Mesenteric fat pad (tissue), 1 donor: ENCODE data around the gene DUSP15. TPM values are rescaled to one million over a fixed set of nuclear protein-coding genes. Genes with fewer than 3 reads are reported as not detected.

Experiments used
- DNase-seq: peaks from one replicate; pipeline ENCODE4 v3.0.0-alpha.2; 2020; ENCODE audit warnings: low spot score
- long read RNA-seq: library from polyadenylated mRNA; unstranded; transcript quantifications from one replicate; pipeline ENCODE4 v2.0.0, GENCODE V29; 2020
- total RNA-seq: library from RNA; stranded (reverse); fragmentation: NEBNext Ultra II Directional; extraction: Animal tissue kit (Norgen Biotek cat#: 25700); gene quantifications from one replicate; pipeline ENCODE4 v1.2.1, GENCODE V29; 2021
- donor health status: DM: yes; HTN: yes; CAD: no.

Gene DUSP15, protein sequence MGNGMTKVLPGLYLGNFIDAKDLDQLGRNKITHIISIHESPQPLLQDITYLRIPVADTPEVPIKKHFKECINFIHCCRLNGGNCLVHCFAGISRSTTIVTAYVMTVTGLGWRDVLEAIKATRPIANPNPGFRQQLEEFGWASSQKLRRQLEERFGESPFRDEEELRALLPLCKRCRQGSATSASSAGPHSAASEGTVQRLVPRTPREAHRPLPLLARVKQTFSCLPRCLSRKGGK
- 0.77 TPM for total RNA-seq
- long read RNA-seq = 0 reads

DNA sequence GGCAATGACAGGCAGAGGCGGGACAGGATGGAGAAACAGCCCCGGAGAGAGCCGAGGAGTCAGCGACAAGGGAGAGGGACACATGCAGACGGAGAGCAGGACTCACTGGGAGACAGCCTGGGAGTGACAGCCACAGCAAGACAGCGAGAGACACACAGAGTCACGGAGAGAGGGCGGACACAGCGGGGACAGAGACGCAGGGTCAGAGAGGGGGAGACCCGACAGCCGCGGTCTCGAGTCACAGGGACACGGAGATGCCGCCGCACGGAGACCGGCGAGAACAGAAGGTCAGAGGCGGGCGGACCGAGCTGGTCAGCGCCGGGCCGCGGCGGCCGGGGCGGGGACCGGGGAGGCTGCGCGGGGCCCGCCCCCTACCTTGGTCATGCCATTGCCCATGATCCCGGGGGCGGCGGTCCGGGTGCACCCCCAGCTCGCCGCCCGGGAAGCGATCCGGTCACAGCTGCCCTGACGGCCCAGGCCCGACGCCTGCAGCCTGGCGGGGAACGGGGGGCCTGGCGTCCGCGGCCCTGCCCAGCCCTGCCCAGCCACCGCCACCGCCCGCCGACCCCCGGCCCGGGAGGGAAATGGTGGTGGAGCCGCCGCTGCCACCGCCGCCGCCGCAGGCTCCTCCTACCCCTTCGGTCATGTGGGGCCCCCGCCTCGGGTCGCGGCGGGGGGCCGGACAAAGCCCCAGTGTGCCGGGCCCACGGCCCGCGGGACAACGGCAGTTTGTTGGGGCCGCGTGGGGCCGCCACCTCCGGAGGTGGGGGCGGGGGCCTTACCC is at the start of gene DUSP15, which contains the start of gene TTLL9:
Gene DUSP15 (minus strand): TSS at position 586 of the 784 bp plus-strand sequence. CDS start 190 bp downstream, at position 396.
Gene TTLL9 (plus strand): TSS at position 693 of the 784 bp plus-strand sequence. CDS start 493 bp downstream, outside the sequence.
- DNase-seq = peak; percentile 89

DNA sequence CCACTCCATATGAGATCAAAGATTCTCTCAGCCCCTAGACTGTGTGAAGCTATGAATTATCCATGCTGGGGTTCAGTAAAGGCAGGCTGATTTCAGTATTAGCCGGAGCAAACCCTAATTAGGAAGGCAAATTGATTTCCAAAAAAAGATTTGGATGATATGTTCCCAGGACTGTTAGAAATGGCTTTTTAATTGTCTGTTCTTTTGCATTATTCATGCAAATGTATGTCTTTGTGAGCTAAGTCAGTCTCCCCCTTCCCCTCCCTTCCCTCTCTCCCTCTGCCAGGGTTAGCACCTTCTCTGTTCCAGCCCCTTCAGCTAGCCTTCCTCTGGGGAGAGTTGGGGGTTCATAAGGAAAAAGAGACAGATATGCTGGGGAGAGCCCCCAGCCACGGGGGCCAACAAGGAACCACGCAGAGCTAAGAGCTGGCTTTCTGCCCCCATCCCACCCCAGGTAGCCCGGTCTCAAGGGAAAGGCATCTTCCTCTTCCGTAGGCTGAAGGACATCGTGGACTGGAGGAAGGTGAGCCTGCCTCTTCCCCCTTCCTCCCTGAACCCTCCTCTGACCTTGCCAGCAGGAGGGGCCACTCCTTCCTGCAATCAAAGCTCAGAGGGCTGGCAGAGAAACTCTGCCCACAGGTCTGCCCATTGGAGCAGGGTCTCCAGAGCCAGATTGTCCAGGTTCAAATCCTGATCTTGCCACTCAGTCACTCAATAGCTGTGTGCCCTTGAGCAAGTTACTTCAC is 49.3 kb upstream of the DUSP15 start:
- DNase-seq = no peak

DNA sequence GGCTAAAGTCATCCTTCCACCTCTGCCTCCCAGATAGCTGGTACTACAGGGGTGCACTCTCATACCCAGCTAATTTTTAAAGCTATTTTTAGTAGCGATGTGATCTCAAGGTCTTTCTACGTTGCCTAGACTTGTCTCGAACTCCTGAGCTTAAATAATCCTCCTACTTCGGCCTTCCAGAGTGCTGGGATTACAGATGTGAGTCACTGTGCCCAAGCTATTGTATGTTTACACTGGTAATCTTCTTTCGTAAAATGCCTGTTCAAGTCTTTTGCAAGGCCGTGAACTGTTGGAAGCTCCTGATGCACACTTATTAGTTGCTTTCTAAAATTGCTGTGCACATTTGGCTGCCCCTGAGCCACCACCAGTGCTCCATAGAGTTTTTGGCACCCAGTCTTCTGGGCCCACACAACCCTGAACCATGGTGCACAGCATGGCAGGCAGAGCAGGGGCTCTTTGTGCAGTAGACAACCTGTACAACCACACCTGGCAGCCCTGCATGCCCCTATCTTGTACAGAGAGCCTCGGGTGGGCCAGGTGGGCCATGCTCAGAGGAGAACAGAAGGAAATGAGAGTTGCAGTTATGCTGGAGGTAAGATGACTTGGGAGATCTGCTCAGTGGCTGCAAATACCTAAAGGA is 48.3 kb upstream of the DUSP15 start:
- no peak for DNase-seq

DNA sequence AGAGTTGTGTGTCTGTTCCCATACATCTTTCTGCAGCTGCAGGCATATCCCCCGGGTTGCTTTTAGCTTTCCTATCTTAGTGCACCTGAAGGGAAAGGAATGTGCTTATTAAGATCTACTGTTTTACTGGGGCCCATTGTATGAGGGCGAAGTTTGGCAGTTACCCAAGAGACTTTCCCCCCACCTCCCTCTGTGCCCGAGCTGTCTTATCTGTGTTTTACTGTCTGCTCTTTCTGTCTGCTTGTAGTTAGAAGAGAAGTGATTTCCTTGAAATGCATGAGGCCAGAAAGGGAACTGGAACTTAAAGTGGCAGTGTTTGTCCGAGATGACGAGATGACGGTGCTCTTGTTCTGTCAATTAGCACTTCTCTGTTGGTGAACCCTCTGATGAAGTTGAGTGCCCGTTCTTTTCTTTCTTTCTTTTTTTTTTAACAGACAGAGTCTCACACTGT is 47.7 kb upstream of the DUSP15 start:
- DNase-seq = peak; percentile 6

DNA sequence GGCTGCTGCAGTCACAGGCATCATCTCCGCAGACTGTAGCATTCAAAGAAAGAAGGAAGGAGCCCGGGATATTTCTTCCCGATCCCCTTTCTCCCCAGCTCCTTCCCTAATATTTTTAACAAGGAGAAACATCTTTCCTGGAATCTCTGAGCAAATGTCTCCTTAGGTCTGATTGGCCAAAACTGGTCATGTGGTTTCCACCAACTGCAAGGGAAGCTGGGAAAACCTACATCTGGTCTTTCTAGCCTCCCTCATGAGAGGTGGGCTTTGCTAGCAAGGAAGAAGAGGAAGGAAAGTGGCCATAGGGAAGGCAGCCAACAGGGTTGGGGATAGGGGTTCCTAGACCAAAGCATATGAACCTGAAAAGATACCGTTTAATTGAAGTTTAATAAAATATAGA is 46.4 kb upstream of the DUSP15 start:
- DNase-seq = no peak

DNA sequence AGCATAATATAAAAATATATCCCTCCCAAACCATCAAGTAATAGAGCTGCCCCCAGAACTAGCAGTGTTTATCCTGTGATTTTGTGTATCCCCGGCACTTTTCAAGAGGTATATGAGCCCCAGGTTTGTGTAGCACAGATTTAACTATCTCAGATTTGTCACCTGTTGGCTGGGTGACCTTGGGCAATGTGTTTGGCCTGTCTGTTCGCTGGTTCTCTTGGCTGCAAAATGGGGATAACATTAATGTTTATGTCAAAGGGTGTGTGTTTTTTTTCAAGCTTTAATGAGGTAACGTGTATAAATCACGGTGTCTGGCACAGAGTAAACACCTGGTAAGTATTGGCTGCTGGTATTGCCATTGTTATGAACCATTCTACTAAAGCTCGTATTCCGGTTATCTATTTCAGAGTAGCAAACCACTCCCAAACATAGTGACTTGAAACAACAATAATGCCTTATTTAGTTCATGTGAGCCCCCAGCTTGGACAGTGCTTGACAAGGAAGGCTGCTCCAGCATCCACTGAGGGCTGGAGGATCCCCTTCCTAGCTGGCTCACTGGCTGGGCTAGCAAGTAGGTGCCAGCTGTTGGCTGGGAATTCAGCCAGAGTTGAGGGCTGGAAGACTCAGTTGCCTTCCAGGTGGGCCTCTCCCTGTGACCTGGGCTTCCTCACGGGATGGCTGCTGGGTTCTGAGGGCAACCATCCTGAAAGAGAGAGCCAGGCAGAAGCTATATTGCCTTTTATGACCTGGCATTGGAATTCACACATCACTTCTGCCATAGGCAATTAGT is 45.4 kb upstream of the DUSP15 start:
- DNase-seq = peak; percentile 59

DNA sequence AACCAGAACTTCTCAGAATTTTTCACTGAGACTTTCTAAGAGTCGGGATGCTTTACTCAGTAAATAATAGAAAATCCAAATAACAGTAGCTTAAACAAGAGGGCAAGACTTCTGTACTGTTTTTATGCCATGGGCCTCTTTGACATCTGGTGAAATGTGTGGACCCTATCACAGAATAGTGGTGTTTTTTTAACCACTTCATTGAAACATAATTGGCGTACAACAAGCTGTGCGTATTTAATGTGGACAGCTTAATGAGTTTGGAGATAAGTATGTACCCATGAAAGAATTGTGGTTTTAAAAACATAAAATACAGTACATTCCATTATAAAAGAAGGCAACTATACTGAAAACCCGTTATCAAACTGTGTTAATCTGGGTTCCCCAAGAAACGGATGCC is 43.8 kb upstream of the DUSP15 start:
- DNase-seq = no peak

DNA sequence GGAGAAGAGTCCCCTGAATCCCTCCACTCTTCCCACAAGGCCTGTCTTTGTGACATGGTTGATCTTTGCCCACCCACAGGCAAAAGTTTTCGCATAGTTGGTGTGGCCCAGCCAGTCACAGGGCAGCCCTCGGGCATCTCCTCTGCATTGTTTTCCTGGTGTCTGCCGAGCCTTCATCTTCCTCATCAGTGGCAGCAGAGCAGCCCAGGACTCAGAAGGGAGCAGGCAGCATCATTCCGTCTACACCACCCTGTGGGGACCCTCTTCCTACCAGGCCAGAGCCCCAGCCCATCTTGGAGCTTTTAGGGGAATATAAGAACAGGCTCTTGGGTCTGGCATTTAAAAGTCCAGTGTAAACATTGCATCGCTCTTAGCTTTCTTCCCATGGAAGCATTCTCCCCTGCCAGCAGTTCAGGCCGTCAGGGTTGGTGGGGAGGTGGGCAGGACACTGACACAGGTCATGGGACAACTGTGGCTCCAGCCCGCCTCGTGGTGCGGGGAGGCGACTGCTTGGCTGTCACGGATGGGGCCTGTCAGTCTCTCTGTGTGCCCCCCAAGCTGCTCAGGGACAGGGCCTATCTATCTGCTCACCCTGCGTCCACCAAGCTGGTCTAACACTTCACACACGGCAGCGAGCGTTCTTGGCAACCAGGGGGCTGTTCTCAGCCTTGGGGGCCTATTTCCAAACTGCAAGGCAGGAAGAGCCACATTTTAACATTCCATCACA is 43.3 kb upstream of the DUSP15 start:
- DNase-seq = peak; percentile 60

DNA sequence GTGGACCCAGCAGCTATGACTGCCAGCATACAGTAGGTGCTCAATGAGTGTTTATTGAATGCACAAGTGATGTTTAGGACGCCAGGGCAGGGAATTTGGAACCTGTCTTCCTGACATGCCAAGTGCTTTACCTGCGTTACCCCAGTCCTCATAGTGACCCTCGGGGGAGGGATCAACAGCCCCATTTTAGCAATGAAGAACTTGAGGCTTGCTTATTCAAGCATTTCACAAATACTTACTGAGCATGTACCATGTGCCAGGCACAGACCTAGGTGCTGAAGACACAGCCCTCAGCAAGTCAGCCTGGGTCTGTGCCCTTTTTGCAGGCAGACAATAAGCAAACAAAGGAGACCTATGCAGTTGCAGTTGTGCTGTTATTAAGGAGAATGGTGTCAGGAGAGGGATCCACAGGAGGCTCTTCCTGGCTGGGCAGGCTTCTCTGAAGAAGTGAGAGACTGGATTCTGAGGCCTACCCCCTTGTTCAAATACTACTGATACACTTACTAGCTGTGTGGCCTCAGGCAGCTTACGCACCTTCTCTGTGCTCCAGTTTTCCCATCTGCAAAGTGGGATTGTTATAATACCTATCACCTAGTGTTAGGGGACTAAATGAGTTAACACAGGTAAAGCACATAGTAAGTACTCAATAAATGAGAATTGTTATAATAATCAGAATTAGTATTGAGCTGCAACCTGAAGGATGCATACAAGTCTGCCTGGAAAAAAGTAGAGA is 39.9 kb upstream of the DUSP15 start:
- DNase-seq = peak; percentile 62

DNA sequence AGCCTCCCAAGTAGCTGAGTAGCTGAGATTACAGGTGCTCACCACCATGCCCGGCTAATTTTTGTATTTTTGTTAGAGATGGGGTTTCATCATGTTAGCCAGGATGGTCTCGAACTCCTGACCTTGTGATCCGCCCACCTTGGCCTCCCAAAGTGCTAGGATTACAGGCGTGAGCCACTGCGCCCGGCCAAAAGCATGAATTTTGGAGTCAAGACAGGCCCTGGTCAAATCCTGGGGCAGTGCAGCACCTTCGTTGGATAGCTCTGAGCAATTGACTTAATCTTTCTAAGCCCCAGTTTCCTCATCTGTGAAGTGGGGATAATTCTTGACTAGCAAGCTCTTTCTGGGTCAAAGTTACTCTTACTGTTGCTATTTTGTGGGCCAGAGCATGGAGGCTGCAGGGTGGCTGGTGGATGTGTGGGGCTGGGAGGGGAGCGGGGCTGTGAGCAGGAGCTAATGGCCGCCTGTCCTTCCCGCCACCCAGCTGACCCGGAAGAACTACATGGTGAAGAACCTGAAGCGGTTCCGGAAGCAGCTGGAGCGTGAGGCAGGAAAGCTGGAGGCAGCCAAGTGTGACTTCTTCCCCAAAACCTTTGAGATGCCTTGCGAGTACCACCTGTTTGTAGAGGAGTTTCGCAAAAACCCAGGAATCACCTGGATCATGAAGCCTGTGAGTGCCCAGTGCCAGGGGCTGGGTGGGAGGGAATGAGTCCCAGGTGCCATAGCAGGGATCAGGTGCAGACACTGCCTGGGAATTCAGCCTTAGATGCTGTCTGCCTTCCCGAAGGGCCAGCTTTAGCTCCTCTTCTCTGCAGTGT is 39.1 kb upstream of the DUSP15 start:
- peak; percentile 51 for DNase-seq

DNA sequence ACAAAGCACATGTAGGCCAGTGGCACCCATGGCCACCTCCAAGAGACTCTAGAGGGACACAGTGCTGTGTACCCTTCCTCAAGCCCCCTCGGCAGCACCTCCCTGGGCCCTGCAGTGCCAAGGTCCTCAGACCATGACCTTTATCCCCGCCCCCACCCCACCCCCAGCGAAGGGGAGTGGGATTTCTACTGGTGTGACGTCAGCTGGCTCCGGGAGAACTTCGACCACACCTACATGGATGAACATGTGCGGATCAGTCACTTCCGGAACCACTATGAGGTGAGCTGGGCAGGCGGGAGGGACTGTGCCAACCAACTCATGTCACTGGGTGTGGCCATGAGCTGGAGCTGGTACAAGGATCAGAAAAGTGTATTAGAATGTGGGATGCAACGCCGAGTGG is 38.1 kb upstream of the DUSP15 start:
- DNase-seq = peak; percentile 72

DNA sequence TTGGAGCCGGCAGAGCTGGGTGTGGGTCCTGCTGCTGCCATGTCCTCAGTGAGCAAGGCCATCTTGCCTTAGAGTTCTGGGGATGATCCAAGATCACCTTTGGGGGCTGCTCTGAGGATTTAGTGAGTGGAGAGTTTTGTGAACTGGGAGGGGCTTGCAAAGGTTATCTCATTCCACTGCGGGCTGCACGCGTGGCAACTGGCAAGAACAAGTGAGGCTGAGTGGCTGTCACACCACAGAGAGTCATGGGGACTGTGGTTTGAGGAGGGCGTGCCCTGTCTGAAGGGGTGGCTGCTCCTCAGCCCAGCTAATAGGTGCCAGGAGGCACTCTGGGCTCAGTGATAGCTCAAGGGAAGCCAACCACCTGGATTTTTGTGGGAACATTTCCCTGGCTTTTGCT is 37.7 kb upstream of the DUSP15 start:
- peak; percentile 80 for DNase-seq

DNA sequence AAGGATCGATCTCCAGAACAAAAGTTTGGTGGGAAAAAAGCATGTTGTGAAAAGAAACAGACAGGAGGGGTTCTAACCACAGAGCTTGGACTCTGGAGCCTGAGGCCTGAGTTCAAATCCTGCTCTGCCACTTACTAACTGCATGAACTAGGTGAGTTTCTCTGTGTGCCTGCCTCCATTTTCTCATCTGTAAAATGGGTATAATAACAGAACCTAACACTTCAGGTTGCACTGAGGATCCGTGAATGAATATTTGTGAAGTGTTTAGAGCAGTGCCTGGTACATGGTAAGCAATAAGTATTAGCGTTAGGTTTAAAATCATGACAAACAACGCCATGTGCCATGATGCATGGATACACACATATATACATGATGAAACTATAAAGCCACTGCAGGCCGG is 36.7 kb upstream of the DUSP15 start:
- DNase-seq = peak; percentile 51

DNA sequence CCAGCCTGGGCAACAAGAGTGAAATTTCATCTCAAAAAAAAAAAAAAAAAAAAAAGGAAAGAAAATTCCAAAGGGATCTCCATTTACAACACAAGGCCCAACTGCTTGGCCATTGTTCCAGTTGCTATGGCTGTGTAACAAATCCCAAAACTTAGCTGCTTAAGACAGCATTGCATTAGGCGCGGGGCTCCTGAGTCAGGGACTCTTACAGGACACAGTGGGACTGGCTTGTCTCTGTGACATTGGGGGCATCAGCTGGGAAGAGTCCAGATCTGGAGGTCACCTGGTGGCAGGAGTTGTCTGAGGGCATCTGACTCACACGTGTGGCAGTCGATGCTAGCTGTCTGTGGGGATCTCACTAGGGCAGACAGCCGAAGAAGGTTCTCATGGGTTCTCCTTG is 35.7 kb upstream of the DUSP15 start:
- peak; percentile 33 for DNase-seq

DNA sequence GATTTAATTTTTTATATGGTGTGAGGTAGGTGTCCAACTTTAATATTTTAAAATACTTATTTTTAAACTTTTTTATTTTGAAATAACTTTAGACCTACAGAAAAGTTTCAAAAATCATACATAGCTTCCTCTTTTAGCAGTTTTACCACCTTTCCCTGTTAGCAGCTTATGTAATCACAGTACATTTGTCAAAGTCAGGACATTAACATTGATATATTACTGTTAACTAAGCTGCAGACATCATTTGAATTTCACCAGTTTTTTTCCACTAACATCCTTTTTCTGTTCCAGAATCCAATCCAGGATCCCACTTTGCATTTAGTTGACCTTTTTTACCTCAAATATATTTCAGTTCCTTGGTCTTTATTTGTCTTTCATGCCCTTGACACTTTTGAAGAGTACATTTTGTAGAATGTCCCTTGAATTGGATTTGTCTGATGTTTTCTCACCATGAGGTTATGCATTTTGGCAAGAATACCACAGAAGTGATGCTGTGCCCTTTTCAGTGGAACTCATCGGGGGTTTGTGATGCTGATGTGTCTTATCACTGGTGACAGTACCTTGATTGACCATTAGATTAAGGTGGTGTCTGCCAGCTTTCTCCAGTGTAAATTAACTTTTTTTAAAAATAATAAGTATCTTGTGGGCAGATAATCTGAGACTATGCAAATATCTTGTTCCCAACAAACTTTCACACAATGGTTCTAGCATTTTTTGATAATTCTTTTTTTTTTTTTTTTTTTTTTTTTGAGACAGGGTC is 33.5 kb upstream of the DUSP15 start:
- no peak for DNase-seq

DNA sequence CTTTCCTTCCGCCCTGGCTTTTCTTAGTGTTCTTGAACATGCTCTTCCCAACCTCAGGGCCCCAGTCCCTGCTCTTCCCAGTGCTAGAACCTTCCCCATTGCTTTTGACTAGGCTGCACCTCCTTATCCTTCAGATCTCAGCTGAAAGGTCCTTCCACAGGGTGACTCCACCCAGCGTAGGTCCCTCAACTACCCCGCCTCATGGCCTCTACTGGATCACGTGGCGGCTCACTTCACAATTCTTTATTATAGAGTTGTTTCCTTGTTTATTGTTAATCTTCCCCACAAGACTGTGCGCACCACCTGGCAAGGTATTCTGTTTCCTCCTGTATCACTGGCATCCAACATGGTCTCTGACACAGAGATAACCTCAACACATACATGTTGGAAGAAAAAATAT is 31.3 kb upstream of the DUSP15 start:
- DNase-seq = peak; percentile 12

DNA sequence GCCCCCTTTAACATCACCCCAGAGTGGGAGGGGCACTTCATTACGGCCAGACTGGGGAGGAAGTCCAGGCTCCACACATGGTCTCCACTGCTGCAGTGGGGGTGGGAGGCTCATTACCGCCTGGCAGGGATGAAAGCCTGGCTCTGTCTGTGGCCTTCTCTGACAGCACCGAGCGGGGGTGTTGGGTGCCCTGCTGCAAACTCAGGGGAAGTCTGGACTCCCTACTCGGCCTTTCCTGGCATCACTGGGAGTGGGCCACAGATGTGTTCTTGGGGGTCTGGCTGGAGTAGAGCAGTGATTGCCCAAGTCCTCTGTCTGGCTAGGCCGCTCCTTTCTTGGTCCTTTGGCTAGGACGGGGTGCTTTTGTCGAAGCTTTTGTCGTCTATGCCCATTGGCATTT is 27.2 kb upstream of the DUSP15 start:
- DNase-seq = no peak

DNA sequence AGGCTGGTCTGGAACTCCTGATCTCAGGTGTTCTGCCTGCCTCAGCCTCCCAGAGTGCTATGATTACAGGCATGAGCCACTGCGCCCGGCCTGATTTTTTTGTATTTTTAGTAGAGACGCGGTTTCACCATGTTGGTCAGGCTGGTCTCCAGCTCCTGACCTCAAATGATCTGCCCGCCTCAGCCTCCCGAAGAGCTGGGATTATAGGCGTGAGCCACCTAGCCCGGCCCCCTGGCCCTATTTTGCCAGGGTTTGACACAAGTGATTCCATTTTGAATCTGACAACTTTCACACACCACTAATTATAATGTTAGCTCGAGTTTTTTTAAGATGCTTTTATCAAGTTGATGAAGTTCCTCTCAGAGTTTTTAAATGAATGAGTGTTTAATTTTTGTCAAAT is 25.7 kb upstream of the DUSP15 start:
- DNase-seq = no peak
